Thoracic aorta (tissue), 2 donors: ENCODE results near the gene PTPRM. TPM values are rescaled to one million over a fixed set of nuclear protein-coding genes. Genes with fewer than 3 reads are reported as not detected.
A peak's percentile ranks its signal among the peaks of the same experiment; 100 is the strongest.

ENCODE experiments used
- ATAC-seq: fragments of 150-250 bp; one replicate; pipeline ENCODE4 v1.8.0; 2017; ENCODE audit warnings: low read depth; ENCODE audit not compliant: insufficient number of reproducible peaks, low FRiP score
- DNase-seq: peaks from one replicate; pipeline ENCODE4 v3.0.0-alpha.2; 2020; ENCODE audit warnings: low spot score
- H3K27ac ChIP-seq, 2 donors: fragments of 200-600 bp; sonication (generic); 1 replicate in 1 of 2; 2 replicates in 1 of 2; pipeline ENCODE4 v1.5.1; 2016; ENCODE audit warnings: mild to moderate bottlenecking in 2 of 2, moderate library complexity in 2 of 2
- H3K27me3 ChIP-seq: fragments of 200-600 bp; sonication (generic); replicated peaks from 2 replicates; pipeline ENCODE4 v1.6.0; 2016; ENCODE audit warnings: mild to moderate bottlenecking; ENCODE audit not compliant: insufficient read depth
- H3K36me3 ChIP-seq: fragments of 200-600 bp; sonication (generic); one replicate; pipeline ENCODE4 v1.5.1; 2016
- H3K4me1 ChIP-seq, 2 donors: fragments of 200-600 bp; sonication (generic); 1 replicate in 1 of 2; 2 replicates in 1 of 2; pipeline versions ENCODE4 v1.5.1 to v1.6.0; 2016; ENCODE audit warnings: low read depth in 2 of 2, mild to moderate bottlenecking in 1 of 2; ENCODE audit not compliant: control insufficient read depth in 1 of 2
- H3K4me3 ChIP-seq: fragments of 200-600 bp; sonication (generic); 2 replicates; pipeline ENCODE4 v1.5.1; 2016; ENCODE audit warnings: mild to moderate bottlenecking
- H3K9me3 ChIP-seq: fragments of 200-600 bp; sonication (generic); 2 replicates; pipeline ENCODE4 v1.5.1; 2016
- total RNA-seq, 2 donors: library from RNA; depleted of rRNA; stranded (reverse); fragments of >200 nt; gene quantifications; one replicate each; pipeline versions ENCODE4 v1.1.0 to v1.2.3, GENCODE V29; 2016
- TF ChIP-seq, protein P1 (sequence below): fragments of 200-600 bp; sonication (generic); IDR thresholded peaks from one replicate; pipeline ENCODE4 v1.5.1; 2019; ENCODE audit warnings: antibody characterized with exemption

PTPRM gene
- total RNA-seq, 2 donors from 2014 or later: 90.3 to 102 TPM

DNA sequence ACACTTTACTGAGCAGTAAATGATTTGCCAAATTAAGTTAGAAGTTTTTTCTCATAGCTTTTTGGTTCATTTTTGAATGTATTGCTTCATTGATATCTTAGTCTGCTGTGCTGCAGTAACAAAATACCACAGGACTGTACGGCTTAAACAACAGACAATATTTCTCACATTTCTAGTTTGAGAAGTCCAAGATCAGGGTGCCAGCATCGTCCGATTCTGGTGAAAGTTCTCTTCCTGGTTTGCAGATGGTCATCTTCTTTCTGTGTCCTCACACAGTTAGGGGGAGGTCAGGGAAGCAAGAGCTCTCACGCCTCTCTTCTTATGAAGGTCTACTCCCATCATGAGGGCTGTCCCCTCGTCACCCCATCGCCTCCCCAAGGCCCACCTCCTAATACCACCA is 325.4 kb downstream of the PTPRM start:
- Histone ChIP-seq H3K27ac (no peak overlapping the region), H3K4me3 (no peak overlapping the region), H3K9me3 (no peaks in the 10 kb centered on the region), H3K27me3 (no peaks in the 10 kb centered on the region), H3K4me1 (peaks cover 7 to 32% of the 10 kb centered on the region in 2 donors), H3K36me3 (no peaks in the 10 kb centered on the region)
- DNase-seq (no peak), ATAC-seq (no peak)
- TF ChIP-seq, protein P1, sequence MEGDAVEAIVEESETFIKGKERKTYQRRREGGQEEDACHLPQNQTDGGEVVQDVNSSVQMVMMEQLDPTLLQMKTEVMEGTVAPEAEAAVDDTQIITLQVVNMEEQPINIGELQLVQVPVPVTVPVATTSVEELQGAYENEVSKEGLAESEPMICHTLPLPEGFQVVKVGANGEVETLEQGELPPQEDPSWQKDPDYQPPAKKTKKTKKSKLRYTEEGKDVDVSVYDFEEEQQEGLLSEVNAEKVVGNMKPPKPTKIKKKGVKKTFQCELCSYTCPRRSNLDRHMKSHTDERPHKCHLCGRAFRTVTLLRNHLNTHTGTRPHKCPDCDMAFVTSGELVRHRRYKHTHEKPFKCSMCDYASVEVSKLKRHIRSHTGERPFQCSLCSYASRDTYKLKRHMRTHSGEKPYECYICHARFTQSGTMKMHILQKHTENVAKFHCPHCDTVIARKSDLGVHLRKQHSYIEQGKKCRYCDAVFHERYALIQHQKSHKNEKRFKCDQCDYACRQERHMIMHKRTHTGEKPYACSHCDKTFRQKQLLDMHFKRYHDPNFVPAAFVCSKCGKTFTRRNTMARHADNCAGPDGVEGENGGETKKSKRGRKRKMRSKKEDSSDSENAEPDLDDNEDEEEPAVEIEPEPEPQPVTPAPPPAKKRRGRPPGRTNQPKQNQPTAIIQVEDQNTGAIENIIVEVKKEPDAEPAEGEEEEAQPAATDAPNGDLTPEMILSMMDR: no peak

DNA sequence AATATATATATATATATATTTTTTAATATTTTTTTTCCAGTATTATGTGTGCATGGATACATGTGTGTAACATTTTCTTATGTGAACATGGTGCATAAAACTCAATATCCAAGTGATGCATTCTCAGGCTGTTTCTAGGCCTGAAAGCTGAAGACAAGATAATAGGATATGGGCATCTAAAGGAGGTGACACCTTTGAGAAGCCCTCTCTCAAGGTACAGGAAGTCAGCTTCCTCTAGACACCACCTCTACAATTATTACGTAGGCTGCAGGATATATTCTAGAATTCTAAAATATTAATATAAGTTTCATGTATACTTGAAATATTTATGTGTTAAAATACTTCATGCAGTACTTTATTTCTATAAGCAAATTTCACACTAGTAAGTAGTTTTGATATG is 327.5 kb downstream of the PTPRM start:
- H3K27me3 ChIP-seq: no peaks in the 10 kb centered on the region
- DNase-seq (no peak), ATAC-seq (no peak)
- no peak overlapping the region for H3K27ac ChIP-seq
- no peak overlapping the region for H3K4me3 ChIP-seq
- TF ChIP-seq, protein P1: no peak
- no peaks in the 10 kb centered on the region for H3K36me3 ChIP-seq
- H3K9me3 ChIP-seq: no peaks in the 10 kb centered on the region
- peaks cover 7 to 39% of the 10 kb centered on the region in 2 donors for H3K4me1 ChIP-seq

DNA sequence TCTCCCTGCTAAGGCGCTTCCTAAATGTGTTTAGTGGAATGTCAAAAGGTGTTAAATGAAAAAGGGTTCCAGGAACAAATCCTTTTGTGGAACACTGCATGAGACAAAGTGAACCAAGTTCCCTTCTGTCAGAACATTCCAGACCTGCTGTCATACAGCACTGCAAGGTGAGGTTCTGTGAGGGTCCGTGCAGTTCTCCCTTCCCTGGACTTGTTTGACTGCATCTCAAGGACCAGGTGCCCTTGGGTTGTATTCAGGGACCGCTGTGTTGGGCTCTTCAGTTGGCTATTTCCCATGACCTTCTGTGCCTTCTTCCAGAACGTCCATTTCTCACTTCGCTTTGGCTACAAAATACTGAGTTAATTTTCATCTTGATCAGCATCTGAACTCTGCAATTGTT is 328.2 kb downstream of the PTPRM start:
- Histone ChIP-seq H3K4me3 (no peak overlapping the region), H3K9me3 (no peaks in the 10 kb centered on the region), H3K27me3 (no peaks in the 10 kb centered on the region), H3K4me1 (peaks cover 5 to 32% of the 10 kb centered on the region in 2 donors), H3K36me3 (no peaks in the 10 kb centered on the region), H3K27ac (no peak overlapping the region)
- DNase-seq (no peak), ATAC-seq (no peak)
- TF ChIP-seq, protein P1: no peak

DNA sequence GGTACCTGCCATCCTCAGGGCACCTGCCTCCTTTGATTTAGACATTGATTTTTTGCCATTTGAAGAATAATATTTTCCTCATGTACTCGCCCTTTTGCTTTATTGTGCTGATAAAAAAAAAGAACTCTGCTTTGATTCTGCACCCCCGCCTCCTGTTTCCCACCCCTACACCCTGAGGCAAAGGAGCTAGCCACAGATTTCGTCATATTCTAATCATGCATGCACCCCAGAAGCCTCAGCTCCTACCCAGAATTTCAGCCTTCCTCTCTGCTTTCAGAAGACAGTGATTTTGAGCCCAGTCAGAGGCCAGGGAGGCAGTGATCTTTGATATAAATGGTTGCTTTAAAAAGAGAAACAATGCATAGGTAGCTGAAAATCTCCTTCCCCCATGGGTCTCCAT is 329.0 kb downstream of the PTPRM start:
- Histone ChIP-seq H3K9me3 (no peaks in the 10 kb centered on the region), H3K4me1 (peaks cover 4 to 32% of the 10 kb centered on the region in 2 donors), H3K36me3 (no peaks in the 10 kb centered on the region), H3K4me3 (no peak overlapping the region), H3K27ac (no peak overlapping the region), H3K27me3 (no peaks in the 10 kb centered on the region)
- ATAC-seq (no peak), DNase-seq (no peak)
- TF ChIP-seq, protein P1: no peak

DNA sequence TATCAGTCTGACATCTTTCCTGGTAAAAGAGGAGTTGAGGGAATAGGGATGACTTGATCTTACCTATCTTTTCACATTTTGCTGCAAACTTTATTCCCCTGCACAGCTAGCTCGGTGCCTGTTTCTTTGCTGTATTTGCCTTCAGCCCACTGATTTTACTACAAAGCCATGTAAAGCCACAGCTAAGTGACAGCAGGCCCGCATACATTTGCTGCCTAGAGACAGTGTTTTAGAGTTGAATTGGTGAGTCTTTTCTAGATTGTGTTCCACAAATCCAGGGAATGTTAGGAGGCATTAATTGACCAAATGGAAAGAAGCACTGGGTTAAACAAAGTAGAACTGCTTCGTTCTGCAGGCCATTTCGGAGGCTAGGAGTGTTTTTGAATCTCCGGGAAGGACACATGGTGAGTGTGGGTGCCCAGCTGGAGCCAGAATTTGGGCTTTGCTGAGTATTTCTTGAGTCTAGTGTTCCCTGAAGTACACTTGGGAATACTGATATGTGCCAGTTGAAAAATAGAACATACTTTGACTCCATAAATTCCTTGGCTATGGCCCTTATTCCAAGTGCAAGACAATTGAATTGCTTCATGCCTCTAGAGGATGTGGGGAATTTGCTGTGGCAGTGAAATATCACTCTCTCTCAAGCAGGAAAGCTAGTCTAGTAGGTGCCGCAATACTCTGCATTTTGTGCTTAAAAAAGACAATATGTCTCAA is 329.8 kb downstream of the PTPRM start:
- H3K27ac ChIP-seq: peak overlapping the region in 1 of 2 donors; percentile 23
- peak; percentile 39 for ATAC-seq
- H3K4me3 ChIP-seq: peak overlapping the region; percentile 22

More for the DNA sequence above, 329.8 kb downstream of the PTPRM start:
- TF ChIP-seq, protein P1: no peak
- Histone ChIP-seq H3K27me3 (no peaks in the 10 kb centered on the region), H3K4me1 (peaks cover 4 to 36% of the 10 kb centered on the region in 2 donors), H3K9me3 (no peaks in the 10 kb centered on the region), H3K36me3 (no peaks in the 10 kb centered on the region)
- DNase-seq: no peak
